Epidermal melanocyte (primary cell): ENCODE measurements around the gene TMEM47.

Experiments used
- DNase-seq: peaks from one replicate; pipeline ENCODE4 v3.0.0; 2011; ENCODE audit warnings: low spot score; ENCODE audit not compliant: insufficient read length

The TMEM47 gene

GRCh38 chrX:34585561-34585960 is 71.5 kb downstream of the TMEM47 start:
- DNase-seq, result no peak

- DNase-seq, result no peak
Measured at GRCh38 chrX:34584781-34585180, 72.3 kb downstream of the TMEM47 start.

- DNase-seq, result no peak
Measured at GRCh38 chrX:34580069-34580468, 77.0 kb downstream of the TMEM47 start.

GRCh38 chrX:34578237-34578636 is 78.8 kb downstream of the TMEM47 start:
- no peak for DNase-seq
